ENCODE results near the gene KLF6. TPM values are rescaled to one million over a fixed set of nuclear protein-coding genes. Genes with fewer than 3 reads are reported as not detected.

KLF6 gene
- total and polyA plus RNA-seq, 9 of the 15 experiments (the other 6 are each of a cell fraction or from before 2014, with no cell fraction given): 3.2 to 23.9 (median 8.0) TPM

- TF ChIP-seq BCLAF1 (IDR thresholded peaks at IDR 0.05; ENCODE audit: borderline replicate concordance in 1 of 2, control insufficient read depth in 1 of 2, low read depth in 2 of 2, low read length in 1 of 2) (peak in 1 of 2 experiments; percentile 50; a peak in 2 of 4 replicates), ZNF143 (CRISPR knock-in tag; IDR thresholded peaks at IDR 0.05) (no peak), POLR2G (IDR thresholded peaks at IDR 0.05; ENCODE audit: low read depth, low read length) (peak; percentile 100), MLLT1 (IDR thresholded peaks at IDR 0.05) (no peak), TGIF2 (CRISPR knock-in tag; IDR thresholded peaks at IDR 0.05) (peak; percentile 88), ZNF445 (CRISPR knock-in tag; IDR thresholded peaks at IDR 0.05; ENCODE audit: low read depth) (no peak), NFIC (IDR thresholded peaks at IDR 0.05) (peak; percentile 3; the same call in 1 of the 2 replicates), ZMIZ1 (IDR thresholded peaks at IDR 0.05; ENCODE audit: low read depth in 2 of 2, low read length in 2 of 2) (peak in 1 of 2 experiments; percentile 76; a peak in 1 of 4 replicates), ZNF224 (CRISPR knock-in tag; IDR thresholded peaks at IDR 0.05) (no peak), ZNF639 (CRISPR knock-in tag; conservative IDR thresholded peaks at IDR 0.05 in 1 of 2, IDR thresholded peaks at IDR 0.05 in 1 of 2) (peak in 1 of 2 experiments; percentile 56; a peak in 2 of 4 replicates), CC2D1A (IDR thresholded peaks at IDR 0.05) (no peak), GTF2E2 (tag; IDR thresholded peaks at IDR 0.05) (peak; percentile 99), EGR1 (conservative IDR thresholded peaks at IDR 0.05) (peak; percentile 57), ZNF766 (CRISPR knock-in tag; conservative IDR thresholded peaks at IDR 0.05) (peak; percentile 74; the same call in 1 of the 2 replicates), HLTF (IDR thresholded peaks at IDR 0.05) (no peak), ETV5 (CRISPR knock-in tag; IDR thresholded peaks at IDR 0.05; ENCODE audit: low read depth) (0 out of 2 replicates have a peak, but pooled peaks have one; percentile 44)
These were observed 342 bp upstream of the KLF6 start (continued) for GRCh38 chr10:3785251-3785850.

Data from K562 (cell line).